Measurements from ENCODE around the gene MAP3K9. TPM values are rescaled to one million over a fixed set of nuclear protein-coding genes. Genes with fewer than 3 reads are reported as not detected.

MAP3K9 gene
- total and polyA plus RNA-seq, 9 of the 15 experiments (the other 6 are each of a cell fraction or from before 2014, with no cell fraction given): 0.03 to 0.60 (median 0.36) TPM

GRCh38 chr14:70832561-70833305, 23.4 kb upstream of the MAP3K9 start (continued):
- TF ChIP-seq TFE3 (CRISPR knock-in tag; IDR thresholded peaks at IDR 0.05): no peak
- TF ChIP-seq RHOXF2B (CRISPR knock-in tag; conservative IDR thresholded peaks at IDR 0.05): no peak
- no peak for TF ChIP-seq MIER1 (IDR thresholded peaks at IDR 0.05; ENCODE audit: low read depth)
- no peak for TF ChIP-seq ZNF778 (CRISPR knock-in tag; IDR thresholded peaks at IDR 0.05)
- no peak for TF ChIP-seq ZNF785 (CRISPR knock-in tag; IDR thresholded peaks at IDR 0.05)
- TF ChIP-seq CC2D1A (IDR thresholded peaks at IDR 0.05): no peak
- no peak for TF ChIP-seq MLLT1 (IDR thresholded peaks at IDR 0.05)
